ENCODE data around the gene NEURL1.

The NEURL1 gene

DNA sequence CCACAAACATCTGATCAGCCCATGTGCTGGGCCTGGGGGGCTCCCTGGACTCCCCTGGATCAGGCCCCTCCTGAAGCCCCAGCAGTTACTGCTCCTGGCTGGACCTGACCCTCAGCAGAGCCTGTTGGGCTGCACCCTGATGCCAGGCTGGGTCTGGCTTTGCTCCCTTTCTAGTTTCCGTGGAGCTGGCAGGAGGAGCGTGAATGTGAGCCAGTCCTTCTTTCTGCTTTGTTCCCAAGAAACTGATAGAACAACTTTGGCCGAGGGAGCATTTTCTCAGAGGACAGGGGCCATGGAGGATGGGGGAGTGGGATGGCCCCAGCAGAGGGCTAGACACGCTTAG lies 128.2 kb downstream of the NEURL1 start:
- no peaks in the 10 kb centered on the region for H4K20me1 ChIP-seq (ENCODE audit: insufficient read depth, low read length, poor library complexity, severe bottlenecking)
- H3K36me3 ChIP-seq (ENCODE audit: insufficient read depth, low read length), result peaks cover 21% of the 10 kb centered on the region; the same call in 1 of the 2 replicates
- H3K4me2 ChIP-seq (ENCODE audit: low read depth, low read length, poor library complexity, severe bottlenecking), result no peak overlapping the region

GRCh38 chr10:103622286-103622685 lies 128.8 kb downstream of the NEURL1 start:
- TF ChIP-seq EZH2phosphoT487 (IDR thresholded peaks at IDR 0.05; ENCODE audit: borderline replicate concordance), result no peak
- Histone ChIP-seq H3F3A (ENCODE audit: low read depth) (no peaks in the 10 kb centered on the region), H3K4me1 (ENCODE audit: insufficient read depth, low read length, poor library complexity, severe bottlenecking) (no peaks in the 10 kb centered on the region), H2AFZ (ENCODE audit: low read length) (no peak overlapping the region), H3K9me2 (replicated peaks; ENCODE audit: low read depth, low read length) (no peaks in the 10 kb centered on the region), H3K9ac (ENCODE audit: low read depth, low read length, poor library complexity, severe bottlenecking) (no peak overlapping the region), H3K4me2 (ENCODE audit: low read depth, low read length, poor library complexity, severe bottlenecking) (no peak overlapping the region), H3K27me3 (ENCODE audit: insufficient read depth, low read length, poor library complexity, severe bottlenecking) (no peaks in the 10 kb centered on the region), H3K9me3 (ENCODE audit: insufficient read depth, low read depth, low read length) (no peaks in the 10 kb centered on the region), H4K20me1 (ENCODE audit: insufficient read depth, low read length, poor library complexity, severe bottlenecking) (no peaks in the 10 kb centered on the region), H3K4me3 (ENCODE audit: low read length, poor library complexity, severe bottlenecking) (no peak overlapping the region), H3K36me3 (ENCODE audit: insufficient read depth, low read length) (peaks cover 25% of the 10 kb centered on the region; the same call in 1 of the 2 replicates), H3K79me2 (ENCODE audit: insufficient read depth, low read length) (no peaks in the 10 kb centered on the region)

More for the DNA sequence above, 128.2 kb downstream of the NEURL1 start:
- no peaks in the 10 kb centered on the region for H3F3A ChIP-seq (ENCODE audit: low read depth)
- H3K9me2 ChIP-seq (replicated peaks; ENCODE audit: low read depth, low read length), result no peaks in the 10 kb centered on the region
- H3K4me3 ChIP-seq (ENCODE audit: low read length, poor library complexity, severe bottlenecking), result no peak overlapping the region
- no peaks in the 10 kb centered on the region for H3K27me3 ChIP-seq (ENCODE audit: insufficient read depth, low read length, poor library complexity, severe bottlenecking)
- H3K9me3 ChIP-seq (ENCODE audit: insufficient read depth, low read depth, low read length), result no peaks in the 10 kb centered on the region
- TF ChIP-seq, protein P1, sequence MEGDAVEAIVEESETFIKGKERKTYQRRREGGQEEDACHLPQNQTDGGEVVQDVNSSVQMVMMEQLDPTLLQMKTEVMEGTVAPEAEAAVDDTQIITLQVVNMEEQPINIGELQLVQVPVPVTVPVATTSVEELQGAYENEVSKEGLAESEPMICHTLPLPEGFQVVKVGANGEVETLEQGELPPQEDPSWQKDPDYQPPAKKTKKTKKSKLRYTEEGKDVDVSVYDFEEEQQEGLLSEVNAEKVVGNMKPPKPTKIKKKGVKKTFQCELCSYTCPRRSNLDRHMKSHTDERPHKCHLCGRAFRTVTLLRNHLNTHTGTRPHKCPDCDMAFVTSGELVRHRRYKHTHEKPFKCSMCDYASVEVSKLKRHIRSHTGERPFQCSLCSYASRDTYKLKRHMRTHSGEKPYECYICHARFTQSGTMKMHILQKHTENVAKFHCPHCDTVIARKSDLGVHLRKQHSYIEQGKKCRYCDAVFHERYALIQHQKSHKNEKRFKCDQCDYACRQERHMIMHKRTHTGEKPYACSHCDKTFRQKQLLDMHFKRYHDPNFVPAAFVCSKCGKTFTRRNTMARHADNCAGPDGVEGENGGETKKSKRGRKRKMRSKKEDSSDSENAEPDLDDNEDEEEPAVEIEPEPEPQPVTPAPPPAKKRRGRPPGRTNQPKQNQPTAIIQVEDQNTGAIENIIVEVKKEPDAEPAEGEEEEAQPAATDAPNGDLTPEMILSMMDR (conservative IDR thresholded peaks at IDR 0.05; ENCODE audit: low read length), result no peak
- TF ChIP-seq EZH2phosphoT487 (IDR thresholded peaks at IDR 0.05; ENCODE audit: borderline replicate concordance), result no peak
- H3K79me2 ChIP-seq (ENCODE audit: insufficient read depth, low read length), result no peaks in the 10 kb centered on the region
- no peak overlapping the region for H3K9ac ChIP-seq (ENCODE audit: low read depth, low read length, poor library complexity, severe bottlenecking)
- H3K4me1 ChIP-seq (ENCODE audit: insufficient read depth, low read length, poor library complexity, severe bottlenecking), result no peaks in the 10 kb centered on the region
- no peak overlapping the region for H2AFZ ChIP-seq (ENCODE audit: low read length)

GRCh38 chr10:103622935-103623574 lies 129.6 kb downstream of the NEURL1 start:
- no peak overlapping the region for H3K9ac ChIP-seq (ENCODE audit: low read depth, low read length, poor library complexity, severe bottlenecking)
- H3K27me3 ChIP-seq (ENCODE audit: insufficient read depth, low read length, poor library complexity, severe bottlenecking), result no peaks in the 10 kb centered on the region
- H3K9me2 ChIP-seq (replicated peaks; ENCODE audit: low read depth, low read length), result no peaks in the 10 kb centered on the region
- no peak overlapping the region for H3K4me3 ChIP-seq (ENCODE audit: low read length, poor library complexity, severe bottlenecking)
- TF ChIP-seq, protein P1 (conservative IDR thresholded peaks at IDR 0.05; ENCODE audit: low read length), result no peak
- no peak for TF ChIP-seq EZH2phosphoT487 (IDR thresholded peaks at IDR 0.05; ENCODE audit: borderline replicate concordance)
- H3K36me3 ChIP-seq (ENCODE audit: insufficient read depth, low read length), result peaks cover 25% of the 10 kb centered on the region; the same call in 1 of the 2 replicates
- H2AFZ ChIP-seq (ENCODE audit: low read length), result no peak overlapping the region
- H3K79me2 ChIP-seq (ENCODE audit: insufficient read depth, low read length), result no peaks in the 10 kb centered on the region
- H3K4me1 ChIP-seq (ENCODE audit: insufficient read depth, low read length, poor library complexity, severe bottlenecking), result no peaks in the 10 kb centered on the region
- no peaks in the 10 kb centered on the region for H4K20me1 ChIP-seq (ENCODE audit: insufficient read depth, low read length, poor library complexity, severe bottlenecking)
- H3F3A ChIP-seq (ENCODE audit: low read depth), result no peaks in the 10 kb centered on the region
- no peaks in the 10 kb centered on the region for H3K9me3 ChIP-seq (ENCODE audit: insufficient read depth, low read depth, low read length)
- H3K4me2 ChIP-seq (ENCODE audit: low read depth, low read length, poor library complexity, severe bottlenecking), result no peak overlapping the region

DNA sequence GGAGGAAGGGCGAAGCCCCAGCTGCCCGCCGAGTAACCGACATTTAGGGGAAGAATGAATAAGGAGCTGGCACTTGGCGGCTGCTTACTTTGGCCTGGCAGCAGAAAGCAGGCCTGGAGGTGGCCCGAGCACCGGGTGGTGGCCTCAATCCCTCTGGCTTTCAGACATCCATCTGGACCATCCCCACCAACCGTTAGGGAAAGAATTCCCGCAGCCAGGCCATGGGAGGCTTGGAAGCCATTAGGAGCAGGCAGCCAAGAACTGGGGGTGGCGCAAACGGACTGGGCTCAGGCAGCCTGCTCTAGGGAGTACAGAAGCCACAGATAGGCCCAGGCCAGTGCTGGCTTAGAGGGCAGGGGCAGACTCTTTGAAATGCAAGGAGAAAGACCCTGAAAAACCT lies 132.7 kb downstream of the NEURL1 start:
- Histone ChIP-seq H3F3A (ENCODE audit: low read depth) (no peaks in the 10 kb centered on the region), H3K27me3 (ENCODE audit: insufficient read depth, low read length, poor library complexity, severe bottlenecking) (no peaks in the 10 kb centered on the region), H3K9me2 (replicated peaks; ENCODE audit: low read depth, low read length) (no peaks in the 10 kb centered on the region), H3K4me2 (ENCODE audit: low read depth, low read length, poor library complexity, severe bottlenecking) (no peak overlapping the region), H3K79me2 (ENCODE audit: insufficient read depth, low read length) (no peaks in the 10 kb centered on the region), H2AFZ (ENCODE audit: low read length) (no peak overlapping the region), H3K36me3 (ENCODE audit: insufficient read depth, low read length) (peaks cover 19% of the 10 kb centered on the region; the same call in 1 of the 2 replicates), H3K9ac (ENCODE audit: low read depth, low read length, poor library complexity, severe bottlenecking) (no peak overlapping the region), H4K20me1 (ENCODE audit: insufficient read depth, low read length, poor library complexity, severe bottlenecking) (no peaks in the 10 kb centered on the region), H3K9me3 (ENCODE audit: insufficient read depth, low read depth, low read length) (no peaks in the 10 kb centered on the region), H3K4me1 (ENCODE audit: insufficient read depth, low read length, poor library complexity, severe bottlenecking) (no peaks in the 10 kb centered on the region), H3K4me3 (ENCODE audit: low read length, poor library complexity, severe bottlenecking) (no peak overlapping the region)
- TF ChIP-seq EZH2phosphoT487 (IDR thresholded peaks at IDR 0.05; ENCODE audit: borderline replicate concordance), result no peak
- TF ChIP-seq, protein P1 (conservative IDR thresholded peaks at IDR 0.05; ENCODE audit: low read length), result no peak
